Mesothelial cell of epicardium (in vitro differentiated cells): ENCODE measurements around the gene FAM168A. TPM values are rescaled to one million over a fixed set of nuclear protein-coding genes. Genes with fewer than 3 reads are reported as not detected.
A peak's percentile ranks its signal among the peaks of the same experiment; 100 is the strongest.

ENCODE experiments used
- DNase-seq, 2 experiments: peaks; one replicate each; pipeline ENCODE4 v3.0.0; 2021; ENCODE audit warnings: low spot score in 2 of 2; ENCODE audit not compliant: unreplicated experiment in 2 of 2
- H3K27ac Mint-ChIP-seq: 2 replicates; pipeline ENCODE4 v1.8.0; 2021; ENCODE audit warnings: mixed read lengths
- H3K27me3 Mint-ChIP-seq: 2 replicates; pipeline ENCODE4 v1.8.0; 2021; ENCODE audit warnings: low read depth, mixed read lengths
- H3K36me3 Mint-ChIP-seq: 2 replicates; pipeline ENCODE4 v1.8.0; 2021; ENCODE audit warnings: mixed read lengths
- H3K4me1 Mint-ChIP-seq: 2 replicates; pipeline ENCODE4 v1.8.0; 2021; ENCODE audit warnings: mixed read lengths
- H3K4me3 Mint-ChIP-seq: 2 replicates; pipeline ENCODE4 v1.8.0; 2021; ENCODE audit warnings: mild to moderate bottlenecking, moderate library complexity, mixed read lengths
- H3K9me3 Mint-ChIP-seq: 2 replicates; pipeline ENCODE4 v1.8.0; 2021; ENCODE audit warnings: mixed read lengths
- total RNA-seq: library from RNA; stranded (reverse); gene quantifications from 3 replicates; pipeline ENCODE4 v1.2.1, GENCODE V29; 2021
- TF ChIP-seq, protein P1 (sequence below): fragments of 200-600 bp; sonication (generic); IDR thresholded peaks from one replicate; pipeline ENCODE4 v1.5.0; 2021; ENCODE audit warnings: antibody characterized with exemption; ENCODE audit not compliant: unreplicated experiment

The FAM168A gene
- total RNA-seq, 1 donor from 2014 or later: 61.8 TPM

- TF ChIP-seq, protein P1, sequence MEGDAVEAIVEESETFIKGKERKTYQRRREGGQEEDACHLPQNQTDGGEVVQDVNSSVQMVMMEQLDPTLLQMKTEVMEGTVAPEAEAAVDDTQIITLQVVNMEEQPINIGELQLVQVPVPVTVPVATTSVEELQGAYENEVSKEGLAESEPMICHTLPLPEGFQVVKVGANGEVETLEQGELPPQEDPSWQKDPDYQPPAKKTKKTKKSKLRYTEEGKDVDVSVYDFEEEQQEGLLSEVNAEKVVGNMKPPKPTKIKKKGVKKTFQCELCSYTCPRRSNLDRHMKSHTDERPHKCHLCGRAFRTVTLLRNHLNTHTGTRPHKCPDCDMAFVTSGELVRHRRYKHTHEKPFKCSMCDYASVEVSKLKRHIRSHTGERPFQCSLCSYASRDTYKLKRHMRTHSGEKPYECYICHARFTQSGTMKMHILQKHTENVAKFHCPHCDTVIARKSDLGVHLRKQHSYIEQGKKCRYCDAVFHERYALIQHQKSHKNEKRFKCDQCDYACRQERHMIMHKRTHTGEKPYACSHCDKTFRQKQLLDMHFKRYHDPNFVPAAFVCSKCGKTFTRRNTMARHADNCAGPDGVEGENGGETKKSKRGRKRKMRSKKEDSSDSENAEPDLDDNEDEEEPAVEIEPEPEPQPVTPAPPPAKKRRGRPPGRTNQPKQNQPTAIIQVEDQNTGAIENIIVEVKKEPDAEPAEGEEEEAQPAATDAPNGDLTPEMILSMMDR: no peak
- Mint-ChIP-seq H3K4me3 (no peak overlapping the region), H3K4me1 (peaks cover 13% of the 10 kb centered on the region), H3K27ac (no peak overlapping the region), H3K27me3 (no peaks in the 10 kb centered on the region), H3K9me3 (no peaks in the 10 kb centered on the region), H3K36me3 (peaks cover 2% of the 10 kb centered on the region)
- no peak for DNase-seq
Observed at GRCh38 chr11:73539506-73540084, 58.3 kb downstream of the FAM168A start.

DNA sequence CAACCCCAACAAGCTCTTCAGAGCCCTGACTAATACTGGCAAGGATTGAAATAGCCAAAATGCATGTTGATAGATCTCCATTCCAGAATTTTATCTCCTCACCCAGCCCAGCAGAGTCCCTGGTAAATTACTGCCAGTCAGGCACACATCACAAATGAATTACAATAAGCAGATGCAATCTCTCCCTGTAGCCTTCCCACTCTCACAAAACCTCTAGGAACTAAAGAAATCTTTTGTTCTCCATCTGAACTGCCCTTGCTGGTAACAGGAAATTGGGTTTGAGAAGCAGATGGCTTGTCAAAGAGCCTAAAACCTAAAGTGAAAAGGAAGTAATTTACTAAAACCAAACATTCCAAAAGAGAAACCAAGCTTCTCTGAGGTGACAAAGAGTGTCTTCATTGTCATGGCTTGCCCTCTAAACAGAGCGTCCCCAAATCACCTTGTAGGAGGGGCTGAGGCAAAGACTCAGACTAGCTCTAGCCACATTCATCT, 59.5 kb downstream of the FAM168A start:
- no peak for DNase-seq
- Mint-ChIP-seq H3K27me3 (no peaks in the 10 kb centered on the region), H3K36me3 (peaks cover 2% of the 10 kb centered on the region), H3K9me3 (no peaks in the 10 kb centered on the region), H3K4me3 (no peak overlapping the region), H3K27ac (peak overlapping the region; percentile 30), H3K4me1 (peaks cover 13% of the 10 kb centered on the region)
- TF ChIP-seq, protein P1: no peak

GRCh38 chr11:73537969-73538368, 59.9 kb downstream of the FAM168A start:
- peaks cover 2% of the 10 kb centered on the region for H3K36me3 Mint-ChIP-seq
- H3K9me3 Mint-ChIP-seq: no peaks in the 10 kb centered on the region
- TF ChIP-seq, protein P1: no peak
- H3K27me3 Mint-ChIP-seq: no peaks in the 10 kb centered on the region
- H3K27ac Mint-ChIP-seq: no peak overlapping the region
- H3K4me3 Mint-ChIP-seq: no peak overlapping the region
- DNase-seq: no peak
- H3K4me1 Mint-ChIP-seq: peaks cover 13% of the 10 kb centered on the region

DNA sequence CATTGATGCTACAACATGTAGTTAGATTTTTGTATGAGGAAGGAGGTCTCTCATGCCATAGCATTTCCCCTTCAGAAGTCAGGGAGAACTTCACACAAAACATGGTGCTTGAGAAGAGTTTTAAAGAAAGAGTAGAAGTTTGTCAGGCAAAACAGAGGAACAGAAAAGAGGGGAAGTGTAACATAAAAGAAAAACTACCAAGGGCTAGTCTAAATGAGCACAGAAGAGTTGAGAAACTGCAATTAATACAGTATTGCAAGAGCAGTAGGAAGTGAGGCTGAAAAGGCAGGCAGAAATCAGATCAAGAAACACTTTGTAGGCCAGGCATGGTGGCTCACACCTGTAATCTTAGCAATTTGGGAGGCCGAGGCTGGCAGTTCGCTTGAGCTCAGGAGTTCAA, 61.0 kb downstream of the FAM168A start:
- TF ChIP-seq, protein P1: no peak
- H3K27ac Mint-ChIP-seq: no peak overlapping the region
- H3K27me3 Mint-ChIP-seq: no peaks in the 10 kb centered on the region
- no peak for DNase-seq
- H3K36me3 Mint-ChIP-seq: peaks cover 2% of the 10 kb centered on the region
- no peaks in the 10 kb centered on the region for H3K9me3 Mint-ChIP-seq
- no peak overlapping the region for H3K4me3 Mint-ChIP-seq
- peaks cover 12% of the 10 kb centered on the region for H3K4me1 Mint-ChIP-seq

DNA sequence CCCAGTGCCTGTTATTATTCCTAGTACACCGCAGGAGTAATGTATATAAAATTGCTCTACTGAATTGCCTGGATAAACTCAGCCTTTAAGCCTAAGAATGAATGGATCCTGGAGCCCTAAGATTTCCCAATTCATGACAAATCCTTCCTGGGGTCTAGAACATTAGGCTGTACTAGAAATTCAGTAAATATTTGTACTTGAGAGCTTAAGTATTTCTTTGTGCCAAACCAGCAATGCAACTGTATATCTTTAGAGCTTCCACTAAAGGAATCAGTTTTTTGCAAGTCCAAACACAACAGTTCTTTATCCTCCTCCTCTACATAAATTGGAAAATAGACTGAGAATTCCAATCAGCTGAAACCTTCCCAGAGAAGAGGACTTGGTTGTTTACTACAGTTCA, 65.6 kb downstream of the FAM168A start:
- Mint-ChIP-seq H3K27me3 (no peaks in the 10 kb centered on the region), H3K4me1 (peaks cover 33% of the 10 kb centered on the region), H3K27ac (no peak overlapping the region), H3K9me3 (no peaks in the 10 kb centered on the region), H3K4me3 (no peak overlapping the region), H3K36me3 (peaks cover 2% of the 10 kb centered on the region)
- DNase-seq: no peak
- TF ChIP-seq, protein P1: no peak
